GM12864 (cell line): ENCODE results near the gene MYADM.
"Not testable (repeated sequence)": the region's sequence is repeated elsewhere in the genome, so short reads cannot be mapped to it uniquely, and the experiment has no call there.

Experiments used
- DNase-seq: peaks from one replicate; pipeline ENCODE4 v3.0.0-alpha.2; 2011; ENCODE audit warnings: low read depth
- H3K4me3 ChIP-seq: 2 replicates; pipeline ENCODE4 v1.5.1; 2011; ENCODE audit warnings: mild to moderate bottlenecking, low read depth, low read length, control low read depth
- CTCF ChIP-seq: IDR thresholded peaks from 2 replicates; pipeline ENCODE4 v1.5.1; 2011; ENCODE audit warnings: low read depth, mild to moderate bottlenecking, moderate library complexity, low read length, control low read depth, inconsistent platforms; ENCODE audit errors: missing control alignments

The MYADM gene

DNA sequence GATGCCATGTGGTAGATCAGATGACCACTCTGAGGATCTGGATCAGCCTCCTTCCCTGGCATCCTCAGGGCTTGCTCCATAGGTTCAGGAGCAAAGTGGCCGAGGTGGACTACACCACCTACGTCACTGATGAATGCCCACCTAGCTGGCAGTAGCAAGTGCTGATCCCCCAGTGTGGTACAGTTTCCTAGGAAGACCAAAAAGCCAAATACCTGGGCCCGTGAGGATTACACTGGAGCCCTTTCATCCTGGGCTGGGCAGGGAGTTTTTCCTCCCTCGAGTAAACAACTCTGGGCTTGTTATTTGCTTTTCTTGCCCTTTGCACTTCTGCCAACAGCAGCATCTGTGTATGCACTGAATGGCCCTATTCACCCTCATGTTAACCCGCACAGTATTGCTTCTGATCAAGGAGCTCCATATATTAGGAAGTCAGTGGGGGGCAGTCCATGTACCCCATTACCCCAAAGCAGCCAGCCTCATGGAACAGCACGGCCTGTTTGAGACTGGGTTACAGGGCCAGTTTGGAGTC is 3.3 kb upstream of the MYADM start:
- H3K4me3 ChIP-seq: no peak overlapping the region
- no peak for DNase-seq
- no peak for TF ChIP-seq CTCF

DNA sequence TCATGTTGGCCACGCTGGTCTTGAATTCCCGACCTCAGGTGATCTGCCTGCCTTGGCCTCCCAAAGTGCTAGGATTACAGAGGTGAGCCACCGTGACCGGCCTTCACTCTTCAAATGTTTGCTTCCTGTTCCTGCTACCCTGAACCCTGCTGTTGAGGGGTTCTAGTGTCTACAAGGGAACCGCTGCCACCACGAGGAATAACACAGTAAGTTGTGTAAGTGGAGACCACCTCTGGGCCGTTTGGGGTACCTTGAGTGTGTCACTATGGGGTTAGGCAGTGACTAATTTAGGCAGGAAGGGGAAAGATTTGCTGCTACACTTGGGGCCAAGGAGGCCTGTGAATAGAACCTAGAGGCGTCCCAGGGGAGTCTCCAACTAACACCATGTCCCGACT is 2.2 kb upstream of the MYADM start:
- no peak for DNase-seq
- peak overlapping the region; percentile 33; the same call in 1 of the 2 replicates for H3K4me3 ChIP-seq
- no peak for TF ChIP-seq CTCF

DNA sequence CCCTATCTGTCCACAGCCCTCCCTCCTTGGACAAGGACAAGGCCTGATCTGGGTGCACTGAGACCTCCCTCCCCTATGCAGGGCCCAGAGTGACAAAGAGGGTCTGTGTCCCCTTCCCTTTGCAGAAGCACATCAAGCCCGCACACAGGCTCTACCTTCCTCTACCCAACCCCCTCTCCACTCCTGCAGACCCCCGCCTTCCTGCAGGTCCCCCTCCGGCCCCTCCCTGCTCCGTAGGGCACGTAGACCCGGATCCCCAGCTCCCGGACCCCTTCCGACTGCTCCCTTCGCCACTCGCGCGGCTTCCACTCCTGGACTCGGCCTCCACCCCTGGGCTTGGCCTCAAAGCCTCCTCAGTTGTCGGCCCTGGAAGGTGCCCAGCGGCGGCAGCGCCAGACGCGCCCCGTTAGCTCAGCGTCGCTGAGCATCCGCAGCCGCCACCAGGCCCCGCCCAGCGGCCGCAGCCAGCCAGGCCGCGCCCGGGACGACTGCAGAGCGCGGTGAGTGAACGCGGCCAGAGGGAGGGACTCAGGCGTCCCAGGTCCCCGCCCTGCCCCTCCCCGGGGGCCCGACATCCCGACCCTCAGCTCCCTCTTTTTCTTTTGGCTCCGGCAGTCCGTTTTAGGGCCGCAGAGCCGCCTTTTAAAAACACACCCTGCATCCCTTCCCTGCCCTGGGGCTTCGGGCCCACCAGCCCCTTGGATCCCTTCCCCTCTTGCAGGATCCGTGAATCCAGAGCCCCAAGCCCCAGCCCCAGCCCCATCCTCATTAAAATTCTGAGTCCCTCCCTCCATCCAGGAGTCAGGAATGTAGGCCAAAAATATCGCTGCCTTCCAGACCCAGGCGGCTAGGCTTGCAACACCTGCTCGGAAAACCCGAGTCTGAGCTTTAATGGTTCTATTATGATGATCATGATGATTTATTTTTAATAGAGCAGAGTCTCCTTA is 1.5 kb upstream of the MYADM start:
- TF ChIP-seq CTCF: no peak
- H3K4me3 ChIP-seq: peak overlapping the region; percentile 33
- DNase-seq: no peak

GRCh38 chr19:53866865-53867224 is 838 bp upstream of the MYADM start:
- peak overlapping the region; percentile 27; the same call in 1 of the 2 replicates for H3K4me3 ChIP-seq
- DNase-seq: no peak

GRCh38 chr19:53868091-53868891 is 608 bp downstream of the MYADM start:
- peak overlapping the region; percentile 69 for H3K4me3 ChIP-seq
- TF ChIP-seq CTCF: no peak
- DNase-seq: no peak

More at GRCh38 chr19:53866865-53867224, 838 bp upstream of the MYADM start:
- TF ChIP-seq CTCF: no peak

GRCh38 chr19:53868892-53869804 is 1.5 kb downstream of the MYADM start:
- no peak for DNase-seq
- no peak for TF ChIP-seq CTCF

DNA sequence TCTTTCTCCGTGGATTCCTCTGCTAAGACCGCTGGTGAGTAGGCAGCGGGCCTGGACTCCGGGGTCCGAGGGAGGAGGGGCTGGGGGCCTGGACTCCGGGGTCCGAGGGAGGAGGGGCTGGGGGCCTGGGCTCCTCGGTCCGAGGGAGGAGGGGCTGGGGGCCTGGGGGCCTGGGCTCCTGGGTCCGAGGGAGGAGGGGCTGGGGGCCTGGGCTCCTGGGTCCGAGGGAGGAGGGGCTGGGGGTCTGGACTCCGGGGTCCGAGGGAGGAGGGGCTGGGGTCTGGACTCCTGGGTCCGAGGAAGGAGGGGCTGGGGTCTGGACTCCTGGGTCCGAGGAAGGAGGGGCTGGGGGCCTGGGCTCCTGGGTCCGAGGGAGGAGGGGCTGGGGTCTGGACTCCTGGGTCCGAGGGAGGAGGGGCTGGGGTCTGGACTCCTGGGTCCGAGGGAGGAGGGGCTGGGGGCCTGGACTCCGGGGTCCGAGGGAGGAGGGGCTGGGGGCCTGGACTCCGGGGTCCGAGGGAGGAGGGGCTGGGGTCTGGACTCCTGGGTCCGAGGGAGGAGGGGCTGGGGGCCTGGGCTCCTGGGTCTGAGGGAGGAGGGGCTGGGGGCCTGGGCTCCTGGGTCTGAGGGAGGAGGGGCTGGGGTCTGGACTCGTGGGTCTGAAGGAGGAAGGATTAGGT is 2.3 kb downstream of the MYADM start:
- not testable (repeated sequence) for DNase-seq
- peak overlapping the region; percentile 69 for H3K4me3 ChIP-seq

More at GRCh38 chr19:53868892-53869804, 1.5 kb downstream of the MYADM start:
- H3K4me3 ChIP-seq: peak overlapping the region; percentile 69
